ENCODE measurements around the gene SMG1. TPM values are rescaled to one million over a fixed set of nuclear protein-coding genes. Genes with fewer than 3 reads are reported as not detected.

The SMG1 gene
- total and polyA plus RNA-seq, 4 donors, result 5.3 to 70.8 (median 22.3) TPM

- DNase-seq (ENCODE audit: low spot score), result peak; percentile 36
Measured at GRCh38 chr16:18839555-18839954, 86.7 kb downstream of the SMG1 start.

More at GRCh38 chr16:18839555-18839954, 86.7 kb downstream of the SMG1 start:
- WGBS, result 36% methylated on average over 6 of the region's 6 CpGs
- no peak overlapping the region for H3K4me3 ChIP-seq (ENCODE audit: low read depth in 1 of 3, low read length in 3 of 3)
- H3K4me1 ChIP-seq (ENCODE audit: control insufficient read depth in 4 of 4, insufficient read depth in 4 of 4, low read length in 3 of 4), result peaks cover 2 to 15% (median 10%) of the 10 kb centered on the region in 4 donors
- no peak overlapping the region for H3K9ac ChIP-seq (ENCODE audit: low read depth in 1 of 2, low read length in 2 of 2)
- peaks cover 14 to 63% (median 51%) of the 10 kb centered on the region in 4 donors for H3K36me3 ChIP-seq (ENCODE audit: control insufficient read depth in 4 of 4, insufficient read depth in 3 of 4, low read depth in 1 of 4, low read length in 3 of 4)
- TF ChIP-seq RXRA (IDR thresholded peaks at IDR 0.05) (peak; percentile 41 to 51), TAF1 (conservative IDR thresholded peaks at IDR 0.05) (no peak), CTCF (IDR thresholded peaks at IDR 0.05; ENCODE audit: low read depth, low read length, missing input control) (no peak), YY1 (IDR thresholded peaks at IDR 0.05) (peak; percentile 75), JUND (IDR thresholded peaks at IDR 0.05) (no peak), MAX (IDR thresholded peaks at IDR 0.05) (peak; percentile 31), REST (IDR thresholded peaks at IDR 0.05) (no peak), FOXA1 (IDR thresholded peaks at IDR 0.05) (no peak), GABPA (IDR thresholded peaks at IDR 0.05 in 1 of 2, conservative IDR thresholded peaks at IDR 0.05 in 1 of 2) (no peak), HNF4A (conservative IDR thresholded peaks at IDR 0.05) (peak; percentile 40 to 61), EGR1 (IDR thresholded peaks at IDR 0.05; ENCODE audit: low read depth in 2 of 2) (no peak), FOXA2 (IDR thresholded peaks at IDR 0.05) (no peak), SP1 (IDR thresholded peaks at IDR 0.05) (peak; percentile 28), ATF3 (IDR thresholded peaks at IDR 0.05) (peak; percentile 27), HNF4G (IDR thresholded peaks at IDR 0.05) (no peak), RAD21 (IDR thresholded peaks at IDR 0.05) (peak; percentile 47 to 57), ZBTB33 (IDR thresholded peaks at IDR 0.05) (peak; percentile 29), NR2F2 (IDR thresholded peaks at IDR 0.05) (no peak)
- H3K27me3 ChIP-seq (ENCODE audit: control insufficient read depth in 4 of 4, insufficient read depth in 4 of 4, low read length in 3 of 4), result no peaks in the 10 kb centered on the region
- no peaks in the 10 kb centered on the region for H3K9me3 ChIP-seq (ENCODE audit: control insufficient read depth in 4 of 4, low read length in 3 of 4)
- no peak overlapping the region for H3K27ac ChIP-seq (ENCODE audit: low read depth in 1 of 2, low read length in 2 of 2)
